Sigmoid colon (tissue), 4 donors: ENCODE data around the gene CFAP100.

Experiments used
- CTCF ChIP-seq, 4 experiments: fragments of 450-650 bp in 3 of 4; fragments of 200-600 bp in 1 of 4; IDR thresholded peaks; one replicate each; pipeline ENCODE4 v1.5.1; 2016 to 2019; ENCODE audit warnings: antibody characterized with exemption in 4 of 4, mild to moderate bottlenecking in 3 of 4, moderate library complexity in 2 of 4
- POLR2A ChIP-seq, 2 donors: fragments of 450-650 bp; IDR thresholded peaks; one replicate each; pipeline ENCODE4 v1.6.1; 2016; ENCODE audit warnings: antibody characterized with exemption in 2 of 2, mild to moderate bottlenecking in 2 of 2, moderate library complexity in 2 of 2
- POLR2AphosphoS5 ChIP-seq, 4 donors: sonication (generic); formaldehyde crosslinking; IDR thresholded peaks; one replicate each; pipeline ENCODE4 v1.6.1; 2017; ENCODE audit warnings: antibody characterized with exemption in 4 of 4

- TF ChIP-seq CTCF (IDR thresholded peaks at IDR 0.05) (no peak), POLR2A (IDR thresholded peaks at IDR 0.05) (no peak), POLR2AphosphoS5 (IDR thresholded peaks at IDR 0.05) (no peak)
These were observed 44.7 kb downstream of the CFAP100 start for GRCh38 chr3:126439346-126439967.
